ENCODE results near the gene TUT7. TPM values are rescaled to one million over a fixed set of nuclear protein-coding genes. Genes with fewer than 3 reads are reported as not detected.

The TUT7 gene
- total and polyA plus RNA-seq, 2 experiments from 2014 or later = 21.4 to 23.8 TPM

DNA sequence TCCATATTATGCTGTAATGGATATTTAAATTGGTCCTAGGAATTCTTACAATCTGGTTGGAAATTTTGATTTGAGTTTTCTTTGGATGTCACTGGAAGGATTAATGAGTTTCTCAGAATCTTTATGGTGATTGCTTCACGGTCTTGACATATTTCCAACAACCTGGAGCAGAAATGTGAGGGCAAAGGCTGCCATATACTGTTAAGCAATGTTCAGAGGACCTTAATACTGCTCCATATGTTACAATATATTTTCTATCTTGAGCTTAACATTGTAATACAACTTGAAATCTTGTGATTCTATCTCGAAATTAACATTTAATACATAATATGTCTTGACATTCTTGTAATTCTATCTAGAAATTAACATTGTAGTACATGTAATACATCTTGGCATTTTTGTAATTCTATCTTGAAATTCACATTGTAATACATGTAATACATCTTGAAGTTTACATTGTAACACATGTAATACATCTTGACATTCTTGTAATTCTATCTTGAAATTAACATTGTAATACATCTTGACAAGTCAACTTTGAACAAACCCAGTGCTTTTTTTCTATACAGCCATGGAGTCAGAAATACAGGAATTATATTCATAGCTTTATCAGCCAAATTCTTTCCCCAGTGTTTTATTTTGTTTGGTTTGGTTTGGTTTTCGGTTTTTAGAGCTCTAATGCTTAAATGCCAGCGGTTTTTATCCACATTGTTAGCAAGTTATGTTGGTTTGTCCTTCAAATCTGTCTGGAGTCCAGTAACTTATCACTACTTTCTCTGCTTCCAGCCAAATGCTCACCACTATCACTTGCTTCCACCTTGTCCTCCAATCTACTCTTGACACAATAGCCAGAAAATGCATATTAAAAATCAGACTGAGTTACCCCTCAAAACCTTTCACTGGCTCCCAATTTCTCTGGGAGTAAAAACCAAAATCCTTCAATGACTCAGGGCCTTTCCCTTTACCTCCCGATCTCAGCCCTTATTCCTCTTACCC, 3.0 kb upstream of the TUT7 start (continued):
- TF ChIP-seq, protein P1, sequence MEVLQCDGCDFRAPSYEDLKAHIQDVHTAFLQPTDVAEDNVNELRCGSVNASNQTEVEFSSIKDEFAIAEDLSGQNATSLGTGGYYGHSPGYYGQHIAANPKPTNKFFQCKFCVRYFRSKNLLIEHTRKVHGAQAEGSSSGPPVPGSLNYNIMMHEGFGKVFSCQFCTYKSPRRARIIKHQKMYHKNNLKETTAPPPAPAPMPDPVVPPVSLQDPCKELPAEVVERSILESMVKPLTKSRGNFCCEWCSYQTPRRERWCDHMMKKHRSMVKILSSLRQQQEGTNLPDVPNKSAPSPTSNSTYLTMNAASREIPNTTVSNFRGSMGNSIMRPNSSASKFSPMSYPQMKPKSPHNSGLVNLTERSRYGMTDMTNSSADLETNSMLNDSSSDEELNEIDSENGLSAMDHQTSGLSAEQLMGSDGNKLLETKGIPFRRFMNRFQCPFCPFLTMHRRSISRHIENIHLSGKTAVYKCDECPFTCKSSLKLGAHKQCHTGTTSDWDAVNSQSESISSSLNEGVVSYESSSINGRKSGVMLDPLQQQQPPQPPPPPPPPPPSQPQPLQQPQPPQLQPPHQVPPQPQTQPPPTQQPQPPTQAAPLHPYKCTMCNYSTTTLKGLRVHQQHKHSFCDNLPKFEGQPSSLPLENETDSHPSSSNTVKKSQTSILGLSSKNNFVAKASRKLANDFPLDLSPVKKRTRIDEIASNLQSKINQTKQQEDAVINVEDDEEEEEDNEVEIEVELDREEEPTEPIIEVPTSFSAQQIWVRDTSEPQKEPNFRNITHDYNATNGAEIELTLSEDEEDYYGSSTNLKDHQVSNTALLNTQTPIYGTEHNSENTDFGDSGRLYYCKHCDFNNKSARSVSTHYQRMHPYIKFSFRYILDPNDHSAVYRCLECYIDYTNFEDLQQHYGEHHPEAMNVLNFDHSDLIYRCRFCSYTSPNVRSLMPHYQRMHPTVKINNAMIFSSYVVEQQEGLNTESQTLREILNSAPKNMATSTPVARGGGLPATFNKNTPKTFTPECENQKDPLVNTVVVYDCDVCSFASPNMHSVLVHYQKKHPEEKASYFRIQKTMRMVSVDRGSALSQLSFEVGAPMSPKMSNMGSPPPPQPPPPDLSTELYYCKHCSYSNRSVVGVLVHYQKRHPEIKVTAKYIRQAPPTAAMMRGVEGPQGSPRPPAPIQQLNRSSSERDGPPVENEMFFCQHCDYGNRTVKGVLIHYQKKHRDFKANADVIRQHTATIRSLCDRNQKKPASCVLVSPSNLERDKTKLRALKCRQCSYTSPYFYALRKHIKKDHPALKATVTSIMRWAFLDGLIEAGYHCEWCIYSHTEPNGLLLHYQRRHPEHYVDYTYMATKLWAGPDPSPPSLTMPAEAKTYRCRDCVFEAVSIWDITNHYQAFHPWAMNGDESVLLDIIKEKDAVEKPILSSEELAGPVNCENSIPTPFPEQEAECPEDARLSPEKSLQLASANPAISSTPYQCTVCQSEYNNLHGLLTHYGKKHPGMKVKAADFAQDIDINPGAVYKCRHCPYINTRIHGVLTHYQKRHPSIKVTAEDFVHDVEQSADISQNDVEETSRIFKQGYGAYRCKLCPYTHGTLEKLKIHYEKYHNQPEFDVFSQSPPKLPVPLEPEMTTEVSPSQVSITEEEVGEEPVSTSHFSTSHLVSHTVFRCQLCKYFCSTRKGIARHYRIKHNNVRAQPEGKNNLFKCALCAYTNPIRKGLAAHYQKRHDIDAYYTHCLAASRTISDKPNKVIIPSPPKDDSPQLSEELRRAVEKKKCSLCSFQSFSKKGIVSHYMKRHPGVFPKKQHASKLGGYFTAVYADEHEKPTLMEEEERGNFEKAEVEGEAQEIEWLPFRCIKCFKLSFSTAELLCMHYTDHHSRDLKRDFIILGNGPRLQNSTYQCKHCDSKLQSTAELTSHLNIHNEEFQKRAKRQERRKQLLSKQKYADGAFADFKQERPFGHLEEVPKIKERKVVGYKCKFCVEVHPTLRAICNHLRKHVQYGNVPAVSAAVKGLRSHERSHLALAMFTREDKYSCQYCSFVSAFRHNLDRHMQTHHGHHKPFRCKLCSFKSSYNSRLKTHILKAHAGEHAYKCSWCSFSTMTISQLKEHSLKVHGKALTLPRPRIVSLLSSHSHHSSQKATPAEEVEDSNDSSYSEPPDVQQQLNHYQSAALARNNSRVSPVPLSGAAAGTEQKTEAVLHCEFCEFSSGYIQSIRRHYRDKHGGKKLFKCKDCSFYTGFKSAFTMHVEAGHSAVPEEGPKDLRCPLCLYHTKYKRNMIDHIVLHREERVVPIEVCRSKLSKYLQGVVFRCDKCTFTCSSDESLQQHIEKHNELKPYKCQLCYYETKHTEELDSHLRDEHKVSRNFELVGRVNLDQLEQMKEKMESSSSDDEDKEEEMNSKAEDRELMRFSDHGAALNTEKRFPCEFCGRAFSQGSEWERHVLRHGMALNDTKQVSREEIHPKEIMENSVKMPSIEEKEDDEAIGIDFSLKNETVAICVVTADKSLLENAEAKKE (CRISPR knock-in tag; IDR thresholded peaks at IDR 0.05) = no peak
- TF ChIP-seq STAT1 (IDR thresholded peaks at IDR 0.05; ENCODE audit: unreplicated experiment) (no peak), POLR2AphosphoS5 (IDR thresholded peaks at IDR 0.05; ENCODE audit: low read depth) (no peak)

DNA sequence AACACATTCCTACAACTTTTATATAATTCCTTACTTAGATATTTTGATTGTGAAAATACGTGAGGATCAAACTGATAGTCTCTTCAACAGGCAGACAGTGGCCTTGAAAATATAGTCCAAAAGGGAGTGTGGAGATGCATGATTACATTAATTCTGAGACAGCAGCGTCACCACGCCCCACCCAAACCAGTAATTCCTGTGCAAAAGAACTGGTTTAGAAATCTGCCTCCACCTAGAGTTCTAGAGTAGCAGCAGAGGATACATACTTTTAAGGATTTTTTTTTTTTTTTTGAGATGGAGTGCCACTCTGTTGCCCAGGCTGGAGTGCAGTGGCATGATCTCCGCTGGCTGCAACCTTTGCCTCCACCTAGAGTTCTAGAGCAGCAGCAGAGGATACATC, 1.6 kb upstream of the TUT7 start:
- 0 out of 2 replicates have a peak overlapping the region, but pooled peaks have one; percentile 75 for H3K4me2 ChIP-seq
- H3K27ac Mint-ChIP-seq = no peak overlapping the region
- no peaks in the 10 kb centered on the region for H3K9me3 Mint-ChIP-seq
- H3K4me1 ChIP-seq (ENCODE audit: insufficient read depth) = peaks cover 16% of the 10 kb centered on the region
- DNase-seq (ENCODE audit: low spot score) = no peak
- H2AFZ ChIP-seq = no peak overlapping the region
- no peaks in the 10 kb centered on the region; the same call in 1 of the 2 replicates for H4K20me1 ChIP-seq (replicated peaks; ENCODE audit: insufficient read depth)
- peaks cover 20% of the 10 kb centered on the region for H3K4me1 Mint-ChIP-seq
- no peaks in the 10 kb centered on the region for H3K27me3 ChIP-seq (ENCODE audit: insufficient read depth)
- H3F3A ChIP-seq (replicated peaks; ENCODE audit: low read depth) = no peaks in the 10 kb centered on the region; the same call in 1 of the 2 replicates
- peaks cover 14% of the 10 kb centered on the region for H3K36me3 Mint-ChIP-seq (ENCODE audit: low read depth)
- peaks cover 30% of the 10 kb centered on the region for H3K79me2 ChIP-seq (replicated peaks; ENCODE audit: insufficient read depth)
- H3K27ac ChIP-seq (ENCODE audit: low read depth) = no peak overlapping the region
- H3K27me3 Mint-ChIP-seq (ENCODE audit: insufficient read depth, low read depth, poor library complexity) = peaks cover 4% of the 10 kb centered on the region
- peak overlapping the region; percentile 97; the same call in 2 of the 3 replicates for H3K4me3 Mint-ChIP-seq
- no peak for ATAC-seq
- H3K9me2 ChIP-seq (ENCODE audit: insufficient read depth) = no peaks in the 10 kb centered on the region
- H3K36me3 ChIP-seq (ENCODE audit: insufficient read depth) = no peaks in the 10 kb centered on the region
- H3K4me3 ChIP-seq = no peak overlapping the region
- TF ChIP-seq ZNF331 (CRISPR knock-in tag; IDR thresholded peaks at IDR 0.05; ENCODE audit: low read depth) (no peak), EZH2 (IDR thresholded peaks at IDR 0.05; ENCODE audit: low read depth, unreplicated experiment) (no peak), NANOG (IDR thresholded peaks at IDR 0.05; ENCODE audit: borderline replicate concordance) (no peak)
- TF ChIP-seq, protein P1 (CRISPR knock-in tag; IDR thresholded peaks at IDR 0.05) = no peak

All from GM23338 (cell line).